HCT116 (cell line): ENCODE results near the gene XKR7. TPM values are rescaled to one million over a fixed set of nuclear protein-coding genes. Genes with fewer than 3 reads are reported as not detected.

ENCODE experiments used
- ATAC-seq: fragments of 200-7000 bp; cut with Tn5 transposase; 2 replicates; pipeline ENCODE4 v1.9.1; 2020; ENCODE audit warnings: mild to moderate bottlenecking, moderate library complexity
- BruUV-seq: library from RNA; stranded (reverse); fragments of 400-500 nt; replicated peaks from 2 replicates; lab custom pipeline; 2021; lab: Mats Ljungman, UMichigan
- CTCF ChIA-PET: fragments of 300-600 bp; sonication (Branson Sonifier 250); formaldehyde crosslinking; loops from one replicate; lab custom pipeline; 2021; ENCODE audit warnings: antibody characterized with exemption; lab: Charles Lee
- POLR2A ChIA-PET: fragments of 300-600, 350-600 bp; sonication (Branson Sonifier 250); formaldehyde crosslinking; loops from one replicate; lab custom pipeline; 2021; ENCODE audit warnings: antibody characterized with exemption; lab: Charles Lee
- RAD21 ChIA-PET, 2 experiments: fragments of 300-600 bp; sonication (Branson Sonifier 250); formaldehyde crosslinking; loops; one replicate each; lab custom pipeline; 2023; ENCODE audit warnings: low total read pairs in 2 of 2; ENCODE audit not compliant: uncharacterized antibody in 2 of 2, unreplicated experiment in 2 of 2, low non-redundant PET in 1 of 2; lab: Charles Lee
- DNase-seq: peaks from one replicate; pipeline ENCODE4 v3.0.0-alpha.2; 2010; ENCODE audit warnings: low read depth, low spot score
- H2AFZ ChIP-seq: fragments of 200-600 bp; shearing (Covaris generic), sonication (generic); 2 replicates; pipeline ENCODE4 v1.6.1; 2017; ENCODE audit warnings: low read depth, mixed run types, mixed read lengths, antibody characterized with exemption, low read length; ENCODE audit not compliant: poor library complexity, severe bottlenecking
- H3K27ac ChIP-seq: 2 replicates; pipeline ENCODE4 v1.5.1; 2012; ENCODE audit warnings: low read depth, low read length
- H3K27me3 ChIP-seq: fragments of 200-600 bp; sonication (generic); 2 replicates; pipeline ENCODE4 v1.6.1; 2016; ENCODE audit warnings: mixed run types, low read length, mixed read lengths; ENCODE audit not compliant: insufficient read depth
- H3K36me3 ChIP-seq, 2 experiments: fragments of 200-500 bp in 1 of 2; fragments of 200-600 bp in 1 of 2; sonication (Bioruptor generic) in 1 of 2; sonication (generic) in 1 of 2; 2 replicates each; pipeline versions ENCODE4 v1.5.1 to v1.6.1; 2014 to 2016; ENCODE audit warnings: low read length in 2 of 2, inconsistent platforms in 1 of 2, mixed read lengths in 1 of 2, mixed run types in 1 of 2; ENCODE audit not compliant: insufficient read depth in 2 of 2, control insufficient read depth in 1 of 2
- H3K4me1 ChIP-seq, 2 experiments: fragments of 200-600 bp in 1 of 2; sonication (generic) in 1 of 2; 2 replicates each; pipeline versions ENCODE4 v1.5.1 to v1.6.1; 2012 to 2017; ENCODE audit warnings: low read length in 2 of 2, inconsistent platforms in 1 of 2, mild to moderate bottlenecking in 1 of 2, mixed read lengths in 1 of 2, mixed run types in 1 of 2, moderate library complexity in 1 of 2; ENCODE audit not compliant: insufficient read depth in 2 of 2, control insufficient read depth in 1 of 2
- H3K4me2 ChIP-seq: fragments of 200-600 bp; sonication (generic); 2 replicates; pipeline ENCODE4 v1.6.1; 2017; ENCODE audit warnings: mixed run types, low read length, mixed read lengths
- H3K4me3 ChIP-seq, 2 experiments: fragments of 200-600 bp in 1 of 2; sonication (generic) in 1 of 2; replicated peaks in 1 of 2; 2 replicates each; pipeline ENCODE4 v1.5.1; 2011 to 2016; ENCODE audit warnings: low read length in 2 of 2, control low read depth in 1 of 2, low read depth in 1 of 2, mild to moderate bottlenecking in 1 of 2, mixed read lengths in 1 of 2, mixed run types in 1 of 2
- H3K79me2 ChIP-seq: fragments of 200-600 bp; sonication (generic); 2 replicates; pipeline ENCODE4 v1.6.1; 2017; ENCODE audit warnings: mild to moderate bottlenecking, mixed run types, low read length, moderate library complexity, mixed read lengths; ENCODE audit not compliant: insufficient read depth
- H3K9ac ChIP-seq: fragments of 200-600 bp; sonication (generic); 2 replicates; pipeline ENCODE4 v1.6.1; 2016; ENCODE audit warnings: low read length, mixed read lengths
- H3K9me2 ChIP-seq: fragments of 200-600 bp; sonication (generic), shearing (Covaris generic); 2 replicates; pipeline ENCODE4 v1.6.1; 2017; ENCODE audit warnings: mixed run types, mild to moderate bottlenecking, moderate library complexity; ENCODE audit not compliant: insufficient read depth
- H3K9me3 ChIP-seq, 2 experiments: fragments of 200-500 bp in 1 of 2; fragments of 200-600 bp in 1 of 2; sonication (Bioruptor generic) in 1 of 2; sonication (generic) in 1 of 2; 2 replicates each; pipeline ENCODE4 v1.6.1; 2014 to 2017; ENCODE audit warnings: low read length in 2 of 2, mixed read lengths in 2 of 2, inconsistent platforms in 1 of 2, low read depth in 1 of 2, mild to moderate bottlenecking in 1 of 2, mixed run types in 1 of 2, moderate library complexity in 1 of 2; ENCODE audit not compliant: control insufficient read depth in 1 of 2, insufficient read depth in 1 of 2
- H4K20me1 ChIP-seq: fragments of 200-600 bp; sonication (generic), shearing (Covaris generic); 2 replicates; pipeline ENCODE4 v1.6.1; 2017; ENCODE audit warnings: mixed run types, mild to moderate bottlenecking, moderate library complexity; ENCODE audit not compliant: insufficient read depth
- CBX3 ChIP-seq: IDR thresholded peaks from 2 replicates; pipeline ENCODE4 v1.6.1; 2012; ENCODE audit warnings: low read depth
- ELF1 ChIP-seq: IDR thresholded peaks from 2 replicates; pipeline ENCODE4 v1.6.1; 2012; ENCODE audit warnings: low read depth, borderline replicate concordance
- EZH2 ChIP-seq: fragments of 200-600 bp; sonication (generic); IDR thresholded peaks from 2 replicates; pipeline ENCODE4 v1.6.1; 2017; ENCODE audit warnings: antibody characterized with exemption, mixed run types
- POLR2A ChIP-seq: IDR thresholded peaks from 2 replicates; pipeline ENCODE4 v1.7.0; 2011; ENCODE audit warnings: borderline replicate concordance; ENCODE audit not compliant: insufficient read depth, insufficient read length; ENCODE audit errors: extremely low read depth
- SP1 ChIP-seq: IDR thresholded peaks from 2 replicates; pipeline ENCODE4 v1.6.1; 2012; ENCODE audit warnings: low read depth
- TCF7L2 ChIP-seq: IDR thresholded peaks from 2 replicates; pipeline ENCODE4 v1.7.0; 2011; ENCODE audit warnings: borderline replicate concordance, inconsistent platforms; ENCODE audit not compliant: insufficient read depth, insufficient read length; ENCODE audit errors: extremely low read depth
- ZBTB33 ChIP-seq: IDR thresholded peaks from 2 replicates; pipeline ENCODE4 v1.6.1; 2011; ENCODE audit warnings: mild to moderate bottlenecking, low read length, moderate library complexity; ENCODE audit not compliant: insufficient replicate concordance; ENCODE audit errors: extremely low read depth
- intact Hi-C: fragments of 100-400 bp; cut with micrococcal nuclease; formaldehyde crosslinking; loops from 2 replicates; pipeline ENCODE4 v1.10.0; 2022
- total RNA-seq: library from RNA; stranded (reverse); gene quantifications from one replicate; pipeline ENCODE4 v1.2.1, GENCODE V29; 2021; ENCODE audit not compliant: unreplicated experiment
- TF ChIP-seq, protein P1 (sequence below), 3 experiments: fragments of 200-600 bp in 1 of 3; sonication (generic) in 1 of 3; IDR thresholded peaks in 2 of 3; conservative IDR thresholded peaks in 1 of 3; 2 replicates each; pipeline ENCODE4 v1.5.1; 2012 to 2017; ENCODE audit warnings: low read depth in 2 of 3, low read length in 2 of 3, antibody characterized with exemption in 1 of 3, borderline replicate concordance in 1 of 3, control low read depth in 1 of 3, mild to moderate bottlenecking in 1 of 3, mixed read lengths in 1 of 3, mixed run types in 1 of 3, moderate library complexity in 1 of 3; ENCODE audit not compliant: insufficient read depth in 1 of 3
- TF ChIP-seq, protein P2 (sequence below): IDR thresholded peaks from 2 replicates; pipeline ENCODE4 v1.6.1; 2012

The XKR7 gene
- total RNA-seq, 1 experiment from 2014 or later: not detected

DNA sequence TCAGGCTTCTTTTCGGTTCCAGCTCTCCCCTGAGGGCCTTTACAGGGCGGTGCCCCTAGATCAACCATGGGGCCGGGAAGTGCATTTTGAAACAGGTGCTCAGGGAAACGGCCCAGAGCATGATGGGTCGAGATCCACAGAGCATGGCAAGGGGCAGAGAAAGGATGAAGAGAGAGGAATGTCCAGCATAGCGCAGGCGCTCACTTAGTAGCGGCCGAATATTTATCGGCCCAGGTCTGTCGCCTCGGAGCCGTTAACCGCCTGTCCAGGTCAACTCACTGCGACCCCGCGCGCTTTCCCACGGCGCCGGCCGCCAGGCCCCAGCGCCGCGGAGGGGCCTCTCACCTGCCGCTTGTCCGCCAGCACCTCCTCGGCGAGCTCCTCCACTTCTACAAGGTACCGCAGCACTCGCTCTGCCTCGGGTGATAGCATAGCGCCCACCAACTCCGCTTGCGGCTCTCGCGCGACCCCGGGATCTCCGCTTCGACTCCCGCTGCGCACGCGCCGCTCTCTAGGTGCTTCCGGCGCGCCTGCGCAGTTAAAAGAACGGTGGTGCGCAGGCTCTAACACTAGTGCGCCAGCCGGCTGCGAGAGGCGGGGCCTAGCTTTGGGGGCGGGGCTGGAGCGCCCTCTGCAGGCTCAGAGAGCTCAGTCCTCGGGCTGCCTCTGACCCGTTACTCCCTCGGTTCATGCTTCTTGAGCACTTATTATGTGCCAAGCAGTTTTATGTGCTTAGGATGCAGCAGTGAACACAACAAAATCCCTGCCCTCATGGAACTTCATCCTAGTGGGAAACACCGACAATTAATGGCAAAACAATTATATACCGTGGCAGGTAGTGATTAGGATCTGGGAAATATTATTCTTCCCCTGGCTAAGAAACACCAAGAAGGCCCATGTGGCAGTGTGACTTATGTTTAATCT, 16.2 kb upstream of the XKR7 start, which contains the start of gene PDRG1 (continued):
- TF ChIP-seq, protein P1, sequence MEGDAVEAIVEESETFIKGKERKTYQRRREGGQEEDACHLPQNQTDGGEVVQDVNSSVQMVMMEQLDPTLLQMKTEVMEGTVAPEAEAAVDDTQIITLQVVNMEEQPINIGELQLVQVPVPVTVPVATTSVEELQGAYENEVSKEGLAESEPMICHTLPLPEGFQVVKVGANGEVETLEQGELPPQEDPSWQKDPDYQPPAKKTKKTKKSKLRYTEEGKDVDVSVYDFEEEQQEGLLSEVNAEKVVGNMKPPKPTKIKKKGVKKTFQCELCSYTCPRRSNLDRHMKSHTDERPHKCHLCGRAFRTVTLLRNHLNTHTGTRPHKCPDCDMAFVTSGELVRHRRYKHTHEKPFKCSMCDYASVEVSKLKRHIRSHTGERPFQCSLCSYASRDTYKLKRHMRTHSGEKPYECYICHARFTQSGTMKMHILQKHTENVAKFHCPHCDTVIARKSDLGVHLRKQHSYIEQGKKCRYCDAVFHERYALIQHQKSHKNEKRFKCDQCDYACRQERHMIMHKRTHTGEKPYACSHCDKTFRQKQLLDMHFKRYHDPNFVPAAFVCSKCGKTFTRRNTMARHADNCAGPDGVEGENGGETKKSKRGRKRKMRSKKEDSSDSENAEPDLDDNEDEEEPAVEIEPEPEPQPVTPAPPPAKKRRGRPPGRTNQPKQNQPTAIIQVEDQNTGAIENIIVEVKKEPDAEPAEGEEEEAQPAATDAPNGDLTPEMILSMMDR (IDR thresholded peaks at IDR 0.05 in 2 of 3, conservative IDR thresholded peaks at IDR 0.05 in 1 of 3; ENCODE audit: borderline replicate concordance in 1 of 3, insufficient read depth in 1 of 3, low read depth in 2 of 3, low read length in 2 of 3): peak; percentile 88 to 95 (median 92)
- TF ChIP-seq TCF7L2: no peak
- TF ChIP-seq, protein P2, sequence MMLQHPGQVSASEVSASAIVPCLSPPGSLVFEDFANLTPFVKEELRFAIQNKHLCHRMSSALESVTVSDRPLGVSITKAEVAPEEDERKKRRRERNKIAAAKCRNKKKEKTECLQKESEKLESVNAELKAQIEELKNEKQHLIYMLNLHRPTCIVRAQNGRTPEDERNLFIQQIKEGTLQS: no peak
- TF ChIP-seq CBX3: no peak; the same call in none of the 2 replicates
- peak; percentile 49 for TF ChIP-seq SP1
- no peak for TF ChIP-seq EZH2
- TF ChIP-seq, all 23 proteins: peak for 9

DNA sequence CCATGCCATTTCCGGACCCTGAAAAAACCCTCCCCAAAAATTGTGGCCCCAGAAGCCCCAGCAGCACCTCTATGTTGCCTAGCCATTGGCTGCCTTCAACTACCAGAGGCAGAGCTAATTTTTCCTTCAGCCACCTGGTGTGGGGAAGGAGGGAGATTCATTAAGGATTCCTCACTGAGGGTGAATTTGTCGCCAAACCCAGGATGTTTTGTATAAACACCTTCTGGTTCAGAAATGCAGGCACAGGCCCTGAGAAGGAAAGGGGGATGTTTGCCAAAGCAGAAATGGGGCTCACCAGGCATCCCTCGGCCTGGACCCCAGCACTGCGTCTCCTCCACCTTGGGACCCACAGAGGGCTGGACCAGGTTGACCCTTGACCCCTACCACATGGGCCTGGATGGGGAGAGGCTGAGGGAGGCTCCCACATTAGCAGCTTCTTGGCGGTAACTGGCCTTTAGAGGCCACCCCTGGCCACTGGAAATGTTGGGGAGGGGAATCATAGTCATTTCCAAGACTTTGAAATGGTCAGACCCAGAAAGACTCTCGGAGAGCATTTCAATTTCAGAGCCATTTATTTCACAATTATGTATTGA, 14.3 kb upstream of the XKR7 start:
- H3K4me3 ChIP-seq: no peak overlapping the region
- intact Hi-C loops: no loop called here
- TF ChIP-seq ZBTB33 (no peak), POLR2A (no peak), ELF1 (no peak)
- ATAC-seq (no peak), DNase-seq (no peak)
- H3K79me2 ChIP-seq: peaks cover 31% of the 10 kb centered on the region
- ChIA-PET POLR2A (no interaction called here), RAD21 (interaction anchor here in 1 of 2 experiments (1.8 kb wide), 1 partner anchor 64 kb away, joined by 6 read pairs; no protein-coding TSS in a partner anchor), CTCF (interaction anchor here (2.0 to 4.4 kb wide), 2 partner anchors 33 to 101 kb away, joined by 6 to 44 read pairs; no protein-coding TSS in a partner anchor)
- H3K4me1 ChIP-seq: peaks cover 0 to 13% of the 10 kb centered on the region in 2 experiments; a peak in 2 of 4 replicates
- H3K4me2 ChIP-seq: no peak overlapping the region
- H3K9me3 ChIP-seq: no peaks in the 10 kb centered on the region; a peak in 1 of 4 replicates
- H3K36me3 ChIP-seq: peaks cover 16% of the 10 kb centered on the region in 2 experiments; a peak in 3 of 4 replicates
- H3K27ac ChIP-seq: no peak overlapping the region
- peaks cover 18% of the 10 kb centered on the region; the same call in 1 of the 2 replicates for H3K27me3 ChIP-seq
- H2AFZ ChIP-seq: no peak overlapping the region
- no TSS peak for BruUV-seq
- H3K9me2 ChIP-seq: no peaks in the 10 kb centered on the region
- H4K20me1 ChIP-seq: no peaks in the 10 kb centered on the region
- H3K9ac ChIP-seq: no peak overlapping the region
